Thyroid gland (tissue), 4 donors: ENCODE data around the gene CHAF1A.

ENCODE experiments used
- POLR2A ChIP-seq, 2 donors: fragments of 450-650 bp; IDR thresholded peaks; one replicate each; pipeline ENCODE4 v1.6.1; 2017; ENCODE audit warnings: antibody characterized with exemption in 2 of 2, mild to moderate bottlenecking in 2 of 2, moderate library complexity in 1 of 2
- TF ChIP-seq, protein P1 (sequence below), 6 experiments: fragments of 200-600 bp in 3 of 6; fragments of 450-650 bp in 3 of 6; sonication (generic) in 3 of 6; IDR thresholded peaks; one replicate each; pipeline ENCODE4 v1.5.1; 2016 to 2019; ENCODE audit warnings: antibody characterized with exemption in 6 of 6, mild to moderate bottlenecking in 2 of 6, inconsistent platforms in 1 of 6, moderate library complexity in 1 of 6

DNA sequence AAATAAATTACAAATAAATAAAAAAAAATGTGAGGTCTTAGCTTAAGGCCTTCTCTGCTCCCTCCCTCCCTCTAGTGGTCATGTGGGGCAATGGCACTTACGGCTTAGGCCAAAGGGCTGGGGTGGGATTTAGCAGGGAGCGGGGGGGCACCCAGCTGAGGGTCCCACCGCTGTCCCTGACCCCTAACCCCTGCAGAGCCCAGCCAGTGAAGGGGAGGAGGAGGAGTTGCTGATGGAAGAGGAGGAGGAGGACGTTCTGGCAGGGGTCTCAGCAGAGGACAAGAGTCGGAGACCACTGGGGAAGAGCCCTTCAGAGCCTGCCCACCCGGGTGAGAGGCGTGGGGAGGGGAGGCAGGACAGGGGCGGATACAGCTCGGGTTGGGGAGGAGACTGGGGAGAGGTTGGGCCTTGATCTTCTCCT, 49.7 kb upstream of the CHAF1A start:
- TF ChIP-seq POLR2A (IDR thresholded peaks at IDR 0.05) = no peak
- TF ChIP-seq, protein P1, sequence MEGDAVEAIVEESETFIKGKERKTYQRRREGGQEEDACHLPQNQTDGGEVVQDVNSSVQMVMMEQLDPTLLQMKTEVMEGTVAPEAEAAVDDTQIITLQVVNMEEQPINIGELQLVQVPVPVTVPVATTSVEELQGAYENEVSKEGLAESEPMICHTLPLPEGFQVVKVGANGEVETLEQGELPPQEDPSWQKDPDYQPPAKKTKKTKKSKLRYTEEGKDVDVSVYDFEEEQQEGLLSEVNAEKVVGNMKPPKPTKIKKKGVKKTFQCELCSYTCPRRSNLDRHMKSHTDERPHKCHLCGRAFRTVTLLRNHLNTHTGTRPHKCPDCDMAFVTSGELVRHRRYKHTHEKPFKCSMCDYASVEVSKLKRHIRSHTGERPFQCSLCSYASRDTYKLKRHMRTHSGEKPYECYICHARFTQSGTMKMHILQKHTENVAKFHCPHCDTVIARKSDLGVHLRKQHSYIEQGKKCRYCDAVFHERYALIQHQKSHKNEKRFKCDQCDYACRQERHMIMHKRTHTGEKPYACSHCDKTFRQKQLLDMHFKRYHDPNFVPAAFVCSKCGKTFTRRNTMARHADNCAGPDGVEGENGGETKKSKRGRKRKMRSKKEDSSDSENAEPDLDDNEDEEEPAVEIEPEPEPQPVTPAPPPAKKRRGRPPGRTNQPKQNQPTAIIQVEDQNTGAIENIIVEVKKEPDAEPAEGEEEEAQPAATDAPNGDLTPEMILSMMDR (IDR thresholded peaks at IDR 0.05) = peak; percentile 39 to 92 (median 71)
